ENCODE data around the gene SERF2.
"Not testable (repeated sequence)": the region's sequence is repeated elsewhere in the genome, so short reads cannot be mapped to it uniquely, and the experiment has no call there.

Gene SERF2

GRCh38 chr15:43794269-43795037 lies 2.3 kb downstream of the SERF2 start:
- DNase-seq, result no peak

GRCh38 chr15:43795197-43795596 lies 3.1 kb downstream of the SERF2 start:
- no peak for DNase-seq

- DNase-seq, result no peak
These were observed 3.9 kb downstream of the SERF2 start for GRCh38 chr15:43795997-43796396.

- no peak for DNase-seq
These were observed 4.4 kb downstream of the SERF2 start for GRCh38 chr15:43796566-43796965.

GRCh38 chr15:43799209-43799944 lies 7.3 kb downstream of the SERF2 start:
- DNase-seq, result no peak

- DNase-seq, result no peak
These were observed 7.8 kb downstream of the SERF2 start, which contains the start of gene SERINC4 for GRCh38 chr15:43799945-43800285. Gene SERINC4, minus strand, starts transcription at chr15:43800220. Its CDS starts 234 bp downstream, at chr15:43799986.

- DNase-seq, result peak; percentile 88
These were observed 8.4 kb downstream of the SERF2 start, which contains the start of gene HYPK for GRCh38 chr15:43800286-43801141. Gene HYPK, plus strand, starts transcription at chr15:43800599. Its CDS starts 24 bp downstream, at chr15:43800623.

GRCh38 chr15:43802676-43803075 lies 10.6 kb downstream of the SERF2 start:
- DNase-seq, result not testable (repeated sequence)

- DNase-seq, result no peak
These were observed 16.4 kb downstream of the SERF2 start for GRCh38 chr15:43808435-43808950.

- no peak for DNase-seq
These were observed 17.0 kb downstream of the SERF2 start for GRCh38 chr15:43808960-43809678.

GRCh38 chr15:43815064-43815463 lies 22.9 kb downstream of the SERF2 start:
- not testable (repeated sequence) for DNase-seq

GRCh38 chr15:43821505-43821904 lies 29.4 kb downstream of the SERF2 start:
- DNase-seq, result no peak

GRCh38 chr15:43824302-43825246 lies 32.5 kb downstream of the SERF2 start, which contains the start of gene MFAP1:
Gene MFAP1, minus strand, starts transcription at chr15:43824690. Its CDS starts 121 bp downstream, at chr15:43824569.
- DNase-seq, result peak; percentile 83

- DNase-seq, result not testable (repeated sequence)
These were observed 33.2 kb downstream of the SERF2 start for GRCh38 chr15:43825305-43825704.

- DNase-seq, result no peak
These were observed 33.9 kb downstream of the SERF2 start for GRCh38 chr15:43826029-43826507.

GRCh38 chr15:43826508-43827341 lies 34.6 kb downstream of the SERF2 start, which contains the start of gene WDR76:
Gene WDR76, plus strand, starts transcription at chr15:43827002. Its CDS starts 31 bp downstream, at chr15:43827033.
- DNase-seq, result peak; percentile 66

- no peak for DNase-seq
These were observed 36.0 kb downstream of the SERF2 start for GRCh38 chr15:43828061-43828657.

GRCh38 chr15:43829951-43830540 lies 37.9 kb downstream of the SERF2 start:
- not testable (repeated sequence) for DNase-seq

Data from T-helper 9 cell (primary cell).